Measurements from ENCODE around the gene PRPF6. TPM values are rescaled to one million over a fixed set of nuclear protein-coding genes. Genes with fewer than 3 reads are reported as not detected.
A peak's percentile ranks its signal among the peaks of the same experiment; 100 is the strongest.

The PRPF6 gene
- total and polyA plus RNA-seq, 2 of the 13 experiments (the other 11 are each of a cell fraction or from before 2014, with no cell fraction given): 63.7 to 101 TPM

GRCh38 chr20:64039293-64040160, 58.6 kb downstream of the PRPF6 start (continued):
- TF ChIP-seq ZBTB40 (IDR thresholded peaks at IDR 0.05) (no peak), ZBTB40 (CRISPR knock-in tag; IDR thresholded peaks at IDR 0.05) (no peak), HOXA3 (CRISPR knock-in tag; IDR thresholded peaks at IDR 0.05) (no peak; the same call in 1 of the 2 replicates), PAX8 (CRISPR knock-in tag; IDR thresholded peaks at IDR 0.05; ENCODE audit: borderline replicate concordance) (no peak), ZNF33B (CRISPR knock-in tag; IDR thresholded peaks at IDR 0.05) (peak; percentile 45; the same call in 1 of the 2 replicates), ZNF275 (CRISPR knock-in tag; IDR thresholded peaks at IDR 0.05; ENCODE audit: borderline replicate concordance) (no peak), IRF1 (CRISPR knock-in tag; IDR thresholded peaks at IDR 0.05; ENCODE audit: low read depth) (0 out of 2 replicates have a peak, but pooled peaks have one; percentile 56), MLXIP (CRISPR knock-in tag; IDR thresholded peaks at IDR 0.05; ENCODE audit: borderline replicate concordance) (no peak), TFDP2 (CRISPR knock-in tag; IDR thresholded peaks at IDR 0.05) (no peak), CREB3 (CRISPR knock-in tag; IDR thresholded peaks at IDR 0.05) (no peak)

Measured in HepG2 (cell line).